ENCODE results near the gene ATP5PB. TPM values are rescaled to one million over a fixed set of nuclear protein-coding genes. Genes with fewer than 3 reads are reported as not detected.

ATP5PB gene
- total RNA-seq, 1 experiment from 2014 or later = 323 TPM

DNA sequence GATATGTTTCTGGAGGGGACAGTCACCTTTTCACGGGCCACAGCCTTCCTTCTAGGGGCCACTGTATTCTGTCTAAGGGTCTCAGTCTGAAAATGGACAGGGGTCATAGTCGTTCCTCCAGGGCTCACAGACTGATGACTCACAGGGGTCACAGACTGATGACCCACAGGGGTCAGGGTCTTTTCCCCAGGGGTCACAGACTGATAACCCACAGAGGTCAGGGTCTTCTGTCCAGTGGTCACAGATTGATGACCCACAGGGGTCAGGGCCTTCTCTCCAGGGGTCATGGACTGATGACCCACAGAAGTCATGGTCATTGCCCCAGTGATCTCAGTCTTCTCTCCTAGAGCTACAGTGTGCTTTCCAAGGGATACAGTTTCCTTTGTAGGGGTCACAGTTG is 34.5 kb upstream of the ATP5PB start:
- ChIA-PET POLR2A (no interaction called here), RAD21 (ENCODE audit: low non-redundant PET in 1 of 2, low total read pairs in 2 of 2, uncharacterized antibody in 2 of 2, unreplicated experiment in 2 of 2) (no interaction called here), CTCF (no interaction called here)
- Histone ChIP-seq H2AFZ (ENCODE audit: low read depth, low read length, poor library complexity, severe bottlenecking) (no peak overlapping the region), H3K4me3 (replicated peaks in 1 of 2; ENCODE audit: low read depth in 1 of 2, low read length in 2 of 2) (no peak overlapping the region), H3K36me3 (ENCODE audit: control insufficient read depth in 1 of 2, insufficient read depth in 2 of 2, low read length in 2 of 2) (no peaks in the 10 kb centered on the region), H3K4me1 (ENCODE audit: control insufficient read depth in 1 of 2, insufficient read depth in 2 of 2, low read length in 2 of 2) (no peaks in the 10 kb centered on the region), H3K79me2 (ENCODE audit: insufficient read depth, low read length) (no peaks in the 10 kb centered on the region), H3K9ac (ENCODE audit: low read length) (no peak overlapping the region), H4K20me1 (ENCODE audit: insufficient read depth) (no peaks in the 10 kb centered on the region), H3K4me2 (ENCODE audit: low read length) (no peak overlapping the region), H3K9me3 (ENCODE audit: control insufficient read depth in 1 of 2, insufficient read depth in 1 of 2, low read depth in 1 of 2, low read length in 2 of 2) (no peaks in the 10 kb centered on the region), H3K9me2 (ENCODE audit: insufficient read depth) (no peaks in the 10 kb centered on the region), H3K27me3 (ENCODE audit: insufficient read depth, low read length) (no peaks in the 10 kb centered on the region), H3K27ac (ENCODE audit: low read depth, low read length) (no peak overlapping the region)
- no TSS peak for BruUV-seq (replicated peaks)
- intact Hi-C loops (cut with micrococcal nuclease) = no loop called here
- TF ChIP-seq ELF1 (IDR thresholded peaks at IDR 0.05; ENCODE audit: borderline replicate concordance, low read depth) (no peak), SP1 (IDR thresholded peaks at IDR 0.05; ENCODE audit: low read depth) (no peak), JUND (IDR thresholded peaks at IDR 0.05) (no peak), TCF7L2 (IDR thresholded peaks at IDR 0.05; ENCODE audit: borderline replicate concordance, extremely low read depth, insufficient read depth, insufficient read length) (no peak), RAD21 (IDR thresholded peaks at IDR 0.05; ENCODE audit: low read depth) (no peak), EGR1 (IDR thresholded peaks at IDR 0.05; ENCODE audit: low read depth) (no peak), YY1 (IDR thresholded peaks at IDR 0.05; ENCODE audit: extremely low read depth, insufficient replicate concordance, low read depth, low read length) (no peak), EZH2phosphoT487 (IDR thresholded peaks at IDR 0.05; ENCODE audit: borderline replicate concordance) (no peak), SRF (IDR thresholded peaks at IDR 0.05; ENCODE audit: low read depth) (no peak), POLR2AphosphoS5 (IDR thresholded peaks at IDR 0.05; ENCODE audit: low read depth, low read length) (no peak)
- TF ChIP-seq, protein P1, sequence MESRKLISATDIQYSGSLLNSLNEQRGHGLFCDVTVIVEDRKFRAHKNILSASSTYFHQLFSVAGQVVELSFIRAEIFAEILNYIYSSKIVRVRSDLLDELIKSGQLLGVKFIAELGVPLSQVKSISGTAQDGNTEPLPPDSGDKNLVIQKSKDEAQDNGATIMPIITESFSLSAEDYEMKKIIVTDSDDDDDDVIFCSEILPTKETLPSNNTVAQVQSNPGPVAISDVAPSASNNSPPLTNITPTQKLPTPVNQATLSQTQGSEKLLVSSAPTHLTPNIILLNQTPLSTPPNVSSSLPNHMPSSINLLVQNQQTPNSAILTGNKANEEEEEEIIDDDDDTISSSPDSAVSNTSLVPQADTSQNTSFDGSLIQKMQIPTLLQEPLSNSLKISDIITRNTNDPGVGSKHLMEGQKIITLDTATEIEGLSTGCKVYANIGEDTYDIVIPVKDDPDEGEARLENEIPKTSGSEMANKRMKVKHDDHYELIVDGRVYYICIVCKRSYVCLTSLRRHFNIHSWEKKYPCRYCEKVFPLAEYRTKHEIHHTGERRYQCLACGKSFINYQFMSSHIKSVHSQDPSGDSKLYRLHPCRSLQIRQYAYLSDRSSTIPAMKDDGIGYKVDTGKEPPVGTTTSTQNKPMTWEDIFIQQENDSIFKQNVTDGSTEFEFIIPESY (IDR thresholded peaks at IDR 0.05; ENCODE audit: extremely low read depth, insufficient replicate concordance, low read length) = no peak
- TF ChIP-seq, protein P2, sequence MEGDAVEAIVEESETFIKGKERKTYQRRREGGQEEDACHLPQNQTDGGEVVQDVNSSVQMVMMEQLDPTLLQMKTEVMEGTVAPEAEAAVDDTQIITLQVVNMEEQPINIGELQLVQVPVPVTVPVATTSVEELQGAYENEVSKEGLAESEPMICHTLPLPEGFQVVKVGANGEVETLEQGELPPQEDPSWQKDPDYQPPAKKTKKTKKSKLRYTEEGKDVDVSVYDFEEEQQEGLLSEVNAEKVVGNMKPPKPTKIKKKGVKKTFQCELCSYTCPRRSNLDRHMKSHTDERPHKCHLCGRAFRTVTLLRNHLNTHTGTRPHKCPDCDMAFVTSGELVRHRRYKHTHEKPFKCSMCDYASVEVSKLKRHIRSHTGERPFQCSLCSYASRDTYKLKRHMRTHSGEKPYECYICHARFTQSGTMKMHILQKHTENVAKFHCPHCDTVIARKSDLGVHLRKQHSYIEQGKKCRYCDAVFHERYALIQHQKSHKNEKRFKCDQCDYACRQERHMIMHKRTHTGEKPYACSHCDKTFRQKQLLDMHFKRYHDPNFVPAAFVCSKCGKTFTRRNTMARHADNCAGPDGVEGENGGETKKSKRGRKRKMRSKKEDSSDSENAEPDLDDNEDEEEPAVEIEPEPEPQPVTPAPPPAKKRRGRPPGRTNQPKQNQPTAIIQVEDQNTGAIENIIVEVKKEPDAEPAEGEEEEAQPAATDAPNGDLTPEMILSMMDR (IDR thresholded peaks at IDR 0.05 in 2 of 3, conservative IDR thresholded peaks at IDR 0.05 in 1 of 3; ENCODE audit: borderline replicate concordance in 1 of 3, insufficient read depth in 1 of 3, low read depth in 2 of 3, low read length in 2 of 3) = no peak
- TF ChIP-seq, protein P3, sequence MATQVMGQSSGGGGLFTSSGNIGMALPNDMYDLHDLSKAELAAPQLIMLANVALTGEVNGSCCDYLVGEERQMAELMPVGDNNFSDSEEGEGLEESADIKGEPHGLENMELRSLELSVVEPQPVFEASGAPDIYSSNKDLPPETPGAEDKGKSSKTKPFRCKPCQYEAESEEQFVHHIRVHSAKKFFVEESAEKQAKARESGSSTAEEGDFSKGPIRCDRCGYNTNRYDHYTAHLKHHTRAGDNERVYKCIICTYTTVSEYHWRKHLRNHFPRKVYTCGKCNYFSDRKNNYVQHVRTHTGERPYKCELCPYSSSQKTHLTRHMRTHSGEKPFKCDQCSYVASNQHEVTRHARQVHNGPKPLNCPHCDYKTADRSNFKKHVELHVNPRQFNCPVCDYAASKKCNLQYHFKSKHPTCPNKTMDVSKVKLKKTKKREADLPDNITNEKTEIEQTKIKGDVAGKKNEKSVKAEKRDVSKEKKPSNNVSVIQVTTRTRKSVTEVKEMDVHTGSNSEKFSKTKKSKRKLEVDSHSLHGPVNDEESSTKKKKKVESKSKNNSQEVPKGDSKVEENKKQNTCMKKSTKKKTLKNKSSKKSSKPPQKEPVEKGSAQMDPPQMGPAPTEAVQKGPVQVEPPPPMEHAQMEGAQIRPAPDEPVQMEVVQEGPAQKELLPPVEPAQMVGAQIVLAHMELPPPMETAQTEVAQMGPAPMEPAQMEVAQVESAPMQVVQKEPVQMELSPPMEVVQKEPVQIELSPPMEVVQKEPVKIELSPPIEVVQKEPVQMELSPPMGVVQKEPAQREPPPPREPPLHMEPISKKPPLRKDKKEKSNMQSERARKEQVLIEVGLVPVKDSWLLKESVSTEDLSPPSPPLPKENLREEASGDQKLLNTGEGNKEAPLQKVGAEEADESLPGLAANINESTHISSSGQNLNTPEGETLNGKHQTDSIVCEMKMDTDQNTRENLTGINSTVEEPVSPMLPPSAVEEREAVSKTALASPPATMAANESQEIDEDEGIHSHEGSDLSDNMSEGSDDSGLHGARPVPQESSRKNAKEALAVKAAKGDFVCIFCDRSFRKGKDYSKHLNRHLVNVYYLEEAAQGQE (IDR thresholded peaks at IDR 0.05; ENCODE audit: low read depth) = no peak
- DNase-seq (ENCODE audit: low read depth, low spot score) = no peak
- no peak for ATAC-seq

Measured in HCT116 (cell line).